GM18909 (cell line): ENCODE measurements around the gene IFNK.

Experiments used
- ATAC-seq: cut with Tn5 transposase; IDR thresholded peaks from one replicate; pipeline ENCODE4 v1.9.1; 2021; ENCODE audit warnings: mild to moderate bottlenecking; ENCODE audit not compliant: unreplicated experiment, poor library complexity

The IFNK gene

DNA sequence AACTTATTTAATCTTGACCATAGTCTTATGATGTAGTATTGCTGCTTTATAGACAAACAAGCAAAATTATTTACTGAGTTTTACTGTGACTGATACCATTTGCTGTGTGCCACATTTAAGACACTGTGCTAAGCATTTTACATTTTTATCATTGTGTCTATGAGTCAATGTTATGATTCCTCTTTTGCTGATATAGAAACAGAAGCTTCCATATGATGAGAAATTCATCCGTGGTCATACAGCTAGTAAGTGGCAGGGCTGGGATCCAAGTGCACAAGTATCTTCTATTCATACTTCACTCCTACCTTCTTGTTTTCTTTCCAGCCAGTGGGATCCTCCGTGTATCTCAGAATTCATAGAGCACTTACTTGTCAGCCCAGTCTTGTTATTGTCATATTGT lies 17.1 kb upstream of the IFNK start:
- ATAC-seq, result no peak

DNA sequence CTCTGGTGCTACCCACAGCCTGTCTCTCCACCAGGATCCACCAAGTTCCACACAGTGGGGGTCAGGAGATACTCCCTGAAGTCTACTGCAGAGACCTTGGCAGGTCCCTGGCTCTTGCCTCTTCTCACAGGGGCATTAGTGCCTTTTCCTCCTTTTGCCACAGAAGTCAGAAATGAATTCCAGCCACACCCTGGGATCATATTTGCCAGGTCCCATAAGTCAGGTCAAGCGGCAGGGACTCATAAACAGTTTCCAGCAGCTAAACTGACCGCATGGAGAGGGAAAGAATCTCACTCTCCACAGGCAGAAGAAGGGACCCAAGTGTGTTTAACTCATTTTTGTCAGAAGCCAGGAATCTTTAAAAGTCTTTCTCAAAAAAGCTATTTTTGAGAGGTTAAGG lies 13.3 kb upstream of the IFNK start:
- no peak for ATAC-seq

DNA sequence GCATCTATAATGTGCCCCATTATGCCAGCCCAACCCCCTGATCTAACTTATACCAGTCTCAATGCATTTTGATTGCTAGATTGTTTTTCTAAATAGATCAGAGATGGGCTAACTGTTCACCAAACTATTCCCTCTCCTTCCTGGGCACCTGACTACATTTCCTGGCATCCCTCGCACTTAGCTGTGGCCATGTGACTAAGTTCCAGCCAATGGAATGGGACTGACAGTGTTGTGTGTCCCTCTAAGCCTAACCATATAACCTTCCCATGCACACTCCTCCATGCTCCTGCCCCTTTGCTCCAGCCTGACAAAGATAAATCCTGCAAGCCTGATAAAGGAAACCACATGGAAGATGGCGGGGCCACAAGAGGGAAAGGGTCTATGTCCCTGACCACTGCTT lies 12.3 kb upstream of the IFNK start:
- no peak for ATAC-seq

DNA sequence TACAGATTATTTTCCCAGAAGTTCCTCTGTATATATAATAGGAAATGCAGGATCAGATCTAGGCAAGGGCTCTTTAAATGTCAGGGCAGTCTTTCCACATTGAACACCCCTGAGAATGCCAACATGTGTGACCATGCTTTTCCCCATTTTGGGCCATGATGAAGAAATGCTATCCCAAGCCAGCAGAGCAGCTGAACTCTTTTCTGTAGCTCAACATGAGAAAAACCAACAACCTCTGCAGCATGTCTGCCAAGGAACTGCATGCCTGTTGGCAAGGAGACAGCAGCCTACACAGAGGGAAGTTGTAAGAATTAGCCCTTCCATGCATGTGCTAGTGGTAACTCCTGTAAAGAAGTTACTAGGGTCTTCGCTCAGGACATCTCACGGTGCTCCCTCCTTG lies 9.5 kb upstream of the IFNK start:
- no peak for ATAC-seq

DNA sequence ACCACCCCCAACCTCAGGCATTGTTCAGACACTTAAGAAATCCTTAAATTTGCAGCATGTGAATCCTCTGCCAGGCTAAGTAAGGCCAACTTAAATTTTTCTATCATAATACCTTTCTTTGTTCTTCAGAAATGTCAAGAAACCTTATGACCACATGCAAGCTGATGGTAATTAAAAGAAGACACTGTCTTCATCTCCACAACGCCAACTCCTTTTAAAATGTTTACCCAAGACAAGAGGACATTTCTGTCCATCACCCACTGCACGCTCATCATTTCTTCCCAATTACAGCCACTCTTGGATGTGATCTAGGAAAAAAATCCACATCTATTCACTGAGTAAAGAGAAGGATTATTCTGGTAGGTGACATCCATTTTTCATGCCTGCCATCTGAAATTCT lies 6.1 kb upstream of the IFNK start:
- no peak for ATAC-seq

DNA sequence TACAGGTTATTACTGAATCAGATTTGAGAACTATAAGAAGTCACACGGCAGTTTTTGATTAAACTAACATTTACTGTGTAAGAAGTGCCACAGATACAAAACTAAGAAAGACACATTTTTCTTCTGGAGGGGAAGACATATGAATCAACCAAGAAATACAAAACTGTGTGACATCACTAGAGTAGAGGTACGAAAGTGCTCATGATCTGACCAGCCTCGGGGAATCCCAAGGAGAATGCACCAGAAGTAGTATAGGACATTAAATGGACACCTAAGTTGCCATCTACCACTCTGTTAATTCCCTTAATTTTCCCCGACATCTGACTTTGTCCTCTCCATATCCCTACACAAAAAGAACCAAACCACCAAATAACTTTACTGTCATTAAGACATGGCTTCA lies 5.3 kb upstream of the IFNK start:
- ATAC-seq, result no peak

DNA sequence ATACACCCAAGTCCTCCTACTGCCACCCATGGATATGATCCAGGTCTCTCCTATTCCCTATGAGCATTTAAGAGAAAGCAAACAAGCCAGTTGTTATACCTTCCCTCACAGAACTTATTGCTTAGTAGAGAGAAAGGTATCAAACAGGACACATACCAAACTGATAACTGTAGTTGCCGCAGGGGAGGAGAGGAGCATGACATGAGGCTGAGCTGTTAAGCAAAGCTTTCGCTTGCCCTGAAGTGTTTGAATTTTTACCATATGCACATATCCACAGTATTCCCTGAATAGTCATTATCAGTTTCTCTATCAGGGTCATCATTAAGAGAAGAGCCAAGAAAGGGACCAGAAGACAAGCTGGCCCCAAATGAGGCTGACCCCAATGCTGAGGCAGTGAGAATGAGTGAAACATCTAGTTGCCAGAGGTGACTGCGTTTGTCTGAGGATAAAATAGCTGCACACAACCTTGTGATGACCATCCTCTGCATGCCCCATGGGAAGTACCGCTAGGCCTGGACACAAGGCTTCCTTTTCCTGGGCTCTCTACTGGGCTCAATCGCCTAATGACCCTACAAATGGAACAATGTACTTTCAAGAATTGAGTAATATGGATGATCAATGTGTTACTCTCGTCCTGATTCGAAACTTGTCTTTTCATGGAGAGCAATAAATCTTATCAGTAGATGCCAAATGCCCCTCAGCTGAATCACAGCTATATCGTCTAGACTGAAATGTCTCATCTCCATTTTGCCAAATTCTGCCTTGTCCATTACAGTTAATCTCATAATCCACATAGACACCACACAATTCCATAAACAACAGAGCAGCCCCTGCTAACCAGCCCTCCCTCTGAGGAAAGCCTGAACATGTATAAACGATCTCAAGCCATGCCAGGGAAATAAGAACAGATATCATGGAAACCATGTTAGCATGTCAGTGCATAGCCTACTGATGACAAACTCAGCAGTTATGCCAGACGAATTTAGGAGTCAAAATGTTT lies 4.3 kb upstream of the IFNK start:
- ATAC-seq, result no peak

DNA sequence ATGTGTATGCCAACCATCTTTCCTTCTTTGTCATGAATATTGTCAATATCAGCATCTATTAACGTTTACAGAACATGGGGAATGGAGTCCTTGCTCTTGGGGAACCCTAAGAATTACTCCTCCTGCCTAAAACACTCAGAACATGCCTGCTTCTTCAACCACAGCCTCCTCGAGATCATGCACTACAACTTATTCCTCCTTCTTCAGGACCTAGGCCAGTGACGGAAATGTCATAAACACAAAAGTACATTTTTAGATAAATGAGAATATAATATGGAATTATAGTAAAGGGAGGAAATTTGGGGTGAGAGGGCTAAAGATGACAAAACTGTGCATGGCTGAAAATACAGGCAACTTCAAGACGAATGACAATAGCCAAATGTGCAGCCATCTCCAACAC lies 3.1 kb upstream of the IFNK start:
- no peak for ATAC-seq

DNA sequence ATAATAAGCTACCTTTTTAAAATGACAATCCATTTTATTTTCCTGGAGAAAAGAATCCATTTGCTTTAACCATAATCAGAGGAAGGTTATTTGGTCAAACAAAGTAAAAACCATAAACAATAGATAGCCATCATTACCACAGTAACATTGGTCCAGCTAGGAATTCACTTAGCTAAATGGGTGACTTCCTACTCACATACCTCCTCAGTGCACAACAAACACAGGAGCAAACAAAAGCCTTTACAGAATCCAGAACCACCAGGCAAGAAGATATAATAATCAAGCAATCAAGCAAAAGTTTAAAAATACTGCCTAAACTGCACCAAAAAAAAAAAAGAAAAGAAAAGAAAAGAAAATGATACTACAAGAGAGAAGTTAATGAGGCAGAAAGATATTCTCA lies 949 bp upstream of the IFNK start:
- no peak for ATAC-seq

DNA sequence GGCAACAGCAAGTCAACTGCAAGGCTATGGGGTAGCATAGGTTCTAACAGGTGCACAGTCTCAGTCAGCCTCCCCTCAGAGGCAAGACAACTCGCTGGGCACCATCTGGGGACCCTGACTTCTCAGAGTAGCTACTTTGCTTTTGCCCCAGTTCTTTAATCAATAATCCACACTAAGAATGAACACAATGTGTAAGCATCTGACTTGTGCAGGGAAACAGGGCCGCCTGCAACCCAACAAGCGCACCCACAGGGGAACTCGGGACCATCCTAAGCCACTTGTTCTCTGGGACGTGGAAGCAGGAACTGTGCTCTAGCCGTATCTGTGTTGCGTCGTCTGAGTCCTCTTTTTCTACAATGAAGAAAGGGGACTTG lies 3.6 kb downstream of the IFNK start:
- no peak for ATAC-seq

DNA sequence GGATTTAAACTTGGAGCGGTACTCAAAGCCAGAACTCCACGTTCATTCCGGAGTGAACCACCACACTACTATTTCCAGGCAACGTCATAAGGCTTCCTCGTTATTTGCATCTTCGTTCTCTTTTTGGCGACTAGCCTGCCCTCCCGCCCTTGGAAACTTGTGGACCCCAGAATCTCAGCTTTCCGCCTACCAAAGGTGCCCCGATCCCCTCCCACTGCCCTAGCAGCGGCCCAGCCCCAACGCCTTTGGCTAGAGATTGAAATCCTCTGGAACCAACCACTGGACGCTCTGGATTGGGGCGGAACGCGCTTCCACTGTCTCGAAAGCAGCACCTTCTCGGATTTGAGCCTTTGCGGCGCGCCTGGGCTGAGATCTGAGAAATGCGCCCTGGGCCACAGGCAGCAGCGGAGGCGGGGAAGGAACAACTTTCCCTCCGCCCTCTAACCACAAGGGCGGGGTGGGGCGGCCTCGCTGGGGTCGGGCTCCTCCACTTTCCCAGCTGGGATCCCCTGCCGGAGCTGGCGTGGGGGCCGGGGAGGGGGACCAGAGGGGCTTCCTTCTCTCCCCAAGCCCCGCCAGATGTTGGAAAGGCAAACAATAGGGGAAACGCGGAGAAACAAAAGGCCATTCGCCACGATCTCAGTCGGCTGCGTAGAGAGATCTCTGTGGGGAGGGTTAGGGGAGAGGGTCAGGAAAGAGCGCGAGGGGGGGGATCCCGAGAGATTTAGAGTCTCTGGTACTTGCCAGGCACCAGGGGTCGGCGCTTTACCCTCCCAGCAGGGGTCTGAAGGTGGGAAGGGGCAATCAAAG lies 4.2 kb downstream of the IFNK start:
- ATAC-seq, result peak; percentile 63

DNA sequence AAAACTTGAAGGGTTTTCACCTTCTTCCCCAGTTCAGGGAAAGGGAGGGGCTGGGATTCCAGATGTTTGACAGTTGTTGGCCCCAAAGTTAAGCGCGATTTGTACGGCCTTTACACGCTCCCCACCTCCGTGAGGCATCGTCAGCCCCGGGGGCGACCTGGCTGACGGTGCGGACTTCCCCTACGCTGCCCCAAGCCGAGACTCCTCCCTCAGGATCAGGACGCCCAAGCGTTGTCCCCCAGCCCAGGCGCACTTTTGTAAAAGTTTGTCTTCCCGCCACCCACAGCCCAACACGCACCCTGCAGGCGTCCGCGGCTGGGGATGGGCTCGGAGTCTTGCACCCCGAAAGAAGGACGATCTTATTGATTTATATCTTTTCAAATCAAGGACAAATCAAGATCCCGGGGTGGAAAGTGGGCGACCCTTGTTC lies 4.8 kb downstream of the IFNK start:
- peak; percentile 45 for ATAC-seq

DNA sequence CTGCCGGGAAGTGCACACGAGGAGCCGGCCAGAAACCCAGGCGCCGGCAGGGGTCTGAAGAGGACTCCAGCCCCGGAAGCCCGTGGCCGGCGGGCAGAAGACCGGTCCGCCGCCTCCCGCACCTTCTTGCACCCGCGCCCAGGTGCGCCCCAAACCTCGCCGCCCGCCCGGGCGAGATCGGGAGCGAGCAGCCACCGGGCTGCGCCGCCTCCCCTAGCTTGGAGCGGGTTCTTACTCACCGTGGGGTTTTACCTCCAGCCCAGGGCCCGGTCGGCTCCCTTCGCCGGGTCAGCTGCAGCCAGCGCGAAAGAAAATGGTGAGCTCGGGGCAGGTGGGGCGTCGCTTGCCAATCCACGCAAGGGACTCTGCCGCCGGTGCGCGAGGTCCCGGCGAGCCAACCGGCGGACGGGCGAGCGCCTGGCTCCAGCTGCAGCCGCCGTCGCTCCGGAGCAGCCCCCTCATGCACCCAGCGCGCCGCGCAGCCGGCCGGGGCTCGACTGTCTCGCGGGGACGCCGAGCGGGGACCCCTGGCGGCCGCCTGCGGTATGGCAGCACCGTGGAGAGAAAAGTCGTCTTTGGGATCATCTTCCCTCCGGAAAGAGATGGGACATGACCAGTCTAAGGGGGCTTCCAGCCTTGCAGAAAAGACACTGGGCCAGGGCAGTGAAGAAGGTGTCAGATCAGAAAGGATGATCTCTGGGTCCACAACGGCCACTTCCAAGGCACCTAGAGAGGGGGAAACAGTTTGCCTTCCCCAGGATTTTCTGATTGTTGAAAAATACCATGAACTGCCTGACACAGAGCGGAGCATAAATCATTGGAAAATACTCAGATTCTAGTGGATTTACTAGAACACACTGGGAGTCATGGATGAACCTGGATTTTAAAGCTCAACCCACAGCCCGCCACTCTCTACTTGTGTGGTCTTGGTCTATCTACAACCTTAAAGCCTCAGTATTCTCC lies 5.5 kb downstream of the IFNK start, which contains the start of gene MOB3B:
Gene MOB3B (minus strand): TSS at position 499 of the 963 bp plus-strand sequence. CDS start 74,264 bp downstream, outside the sequence.
- peak; percentile 79 for ATAC-seq

DNA sequence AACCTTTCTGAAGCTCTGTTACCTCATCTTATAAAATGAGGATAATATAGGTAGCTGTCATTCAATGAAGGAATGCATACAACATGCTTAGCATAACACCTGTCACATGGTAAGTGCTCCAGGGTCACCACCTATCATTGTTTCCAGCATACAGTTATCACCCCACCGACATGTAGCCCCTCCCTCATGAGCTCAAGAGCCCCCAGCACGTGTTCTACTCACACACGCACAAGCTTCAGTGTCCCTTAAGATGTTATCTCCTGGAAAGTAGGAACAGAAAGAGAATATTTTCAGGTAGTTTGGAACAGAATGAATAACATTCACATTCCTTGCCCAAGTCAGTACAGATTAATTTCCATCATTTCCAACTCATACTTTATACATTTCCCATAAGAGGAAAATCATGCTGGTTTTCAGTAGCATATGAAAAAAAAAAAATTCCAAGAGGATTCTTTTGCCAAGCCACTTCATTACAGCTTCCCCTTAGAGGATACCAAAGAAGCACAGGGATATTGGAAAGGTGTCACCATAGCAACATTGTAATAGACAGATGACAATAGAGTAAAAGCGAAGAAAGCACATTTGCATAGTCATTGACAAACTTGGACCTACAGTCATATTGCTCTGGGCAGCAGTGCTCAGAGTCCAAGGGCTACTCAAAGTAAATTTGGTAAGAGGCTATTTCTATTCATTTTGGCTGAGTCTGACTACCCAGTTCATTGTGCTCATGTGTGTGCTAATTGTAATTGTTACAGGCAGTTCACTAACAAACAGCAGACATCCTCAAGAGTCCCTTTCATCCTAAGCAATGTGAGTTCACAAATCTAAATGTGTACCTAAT lies 7.0 kb downstream of the IFNK start:
- no peak for ATAC-seq

DNA sequence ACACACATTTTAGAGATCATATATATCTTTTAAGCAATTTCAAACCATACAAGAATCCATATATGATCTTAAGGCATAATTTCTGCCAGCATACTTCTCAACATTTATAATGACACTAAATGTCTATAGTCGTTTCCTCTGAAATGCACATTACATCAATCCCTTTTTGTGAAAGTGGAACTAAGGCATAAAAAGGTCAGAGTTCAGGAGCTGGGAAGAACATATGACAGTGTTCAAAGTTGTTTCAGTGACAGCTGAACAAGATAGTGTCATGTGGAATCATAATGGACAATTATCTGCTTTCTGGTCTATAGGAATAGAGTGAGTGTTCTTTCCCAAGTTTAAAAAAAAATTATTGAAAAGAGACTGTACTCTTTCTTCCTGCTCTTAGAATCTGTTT lies 8.0 kb downstream of the IFNK start:
- no peak for ATAC-seq

DNA sequence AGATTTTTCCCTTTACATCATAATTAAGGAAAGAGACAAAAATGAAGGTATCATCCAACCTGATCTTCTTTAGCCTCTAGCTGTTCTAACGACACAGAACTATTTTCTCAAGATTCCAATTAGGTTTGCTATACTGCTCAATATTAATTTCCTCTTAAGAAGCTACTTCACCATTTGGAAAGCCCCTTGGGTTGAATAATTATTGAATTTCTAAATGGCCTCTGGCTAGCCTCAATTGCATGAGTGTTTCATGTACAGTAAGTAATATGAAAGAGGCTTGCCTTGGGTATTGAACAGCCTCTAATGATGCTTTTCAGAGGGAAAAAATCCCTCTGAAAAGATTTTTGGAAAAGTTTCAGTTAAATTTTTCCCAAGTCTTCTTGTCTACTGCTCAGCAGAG lies 9.2 kb downstream of the IFNK start:
- no peak for ATAC-seq

DNA sequence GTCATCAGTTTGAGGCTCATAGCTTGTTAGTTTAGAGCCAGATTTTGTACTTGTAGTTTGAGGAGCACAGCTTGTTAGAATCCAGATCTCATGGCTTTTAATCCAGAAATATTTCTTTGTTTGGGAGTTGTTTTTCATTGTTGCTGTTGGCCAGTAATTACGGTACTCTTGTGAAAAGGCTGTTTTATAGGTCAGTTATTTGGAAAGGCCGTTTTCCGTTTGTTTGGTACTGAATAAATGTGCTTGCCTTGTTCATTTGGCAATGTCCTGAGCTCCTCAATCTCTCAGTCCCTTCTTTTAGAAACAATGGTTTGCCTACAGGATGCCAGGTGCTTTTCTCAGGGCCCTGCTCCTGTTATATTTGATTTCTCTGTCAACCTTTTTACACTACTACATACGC lies 10.0 kb downstream of the IFNK start:
- no peak for ATAC-seq

DNA sequence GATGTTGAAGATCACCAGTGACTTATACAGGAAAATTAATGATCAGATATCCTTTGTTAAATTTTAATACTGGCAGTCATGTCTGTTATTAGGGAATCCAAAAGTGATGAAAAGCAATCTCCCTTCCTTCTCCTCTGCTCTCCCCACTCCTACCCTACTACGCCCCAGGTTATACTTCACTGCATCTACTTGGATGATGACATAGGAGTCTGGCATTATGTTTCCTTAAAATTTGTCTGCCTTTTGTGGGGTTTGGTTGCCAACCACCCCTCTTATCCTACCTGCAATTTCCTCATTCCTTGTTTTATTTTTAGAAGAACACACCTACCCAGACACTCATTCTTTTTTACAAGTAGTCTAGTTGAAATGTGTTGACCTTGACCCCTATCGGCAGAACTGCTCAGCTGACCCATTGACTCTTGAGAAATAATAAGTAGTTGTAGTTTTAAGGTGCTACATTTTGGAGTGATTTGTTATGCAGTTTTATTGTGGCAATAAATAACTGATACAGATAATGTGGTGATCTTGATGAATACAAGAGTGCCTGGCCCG lies 10.6 kb downstream of the IFNK start:
- no peak for ATAC-seq

DNA sequence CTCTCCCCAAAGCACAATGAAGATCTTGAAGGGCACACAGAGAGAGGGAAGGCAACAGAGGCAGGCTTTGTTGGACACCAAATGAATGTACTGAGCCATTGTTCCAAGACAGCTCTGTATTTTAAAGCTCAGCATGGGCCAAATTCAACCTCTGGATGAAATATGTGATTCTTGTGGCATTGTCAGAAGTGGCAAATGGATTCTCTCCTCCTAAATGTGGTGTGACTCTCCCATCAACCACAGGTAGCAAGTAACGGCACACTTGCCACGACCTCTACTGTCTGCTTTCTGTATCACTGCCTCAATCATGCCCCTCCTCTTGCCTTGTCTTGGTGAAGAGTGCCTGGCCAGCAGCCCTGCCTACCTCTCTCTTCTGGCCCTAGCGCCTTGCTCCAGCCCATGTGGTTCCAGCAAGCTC lies 11.6 kb downstream of the IFNK start:
- ATAC-seq, result peak; percentile 48
